ENCODE measurements around the gene CORO2A.
A peak's percentile ranks its signal among the peaks of the same experiment; 100 is the strongest.
"Not testable (repeated sequence)": the region's sequence is repeated elsewhere in the genome, so short reads cannot be mapped to it uniquely, and the experiment has no call there.

CORO2A gene

DNA sequence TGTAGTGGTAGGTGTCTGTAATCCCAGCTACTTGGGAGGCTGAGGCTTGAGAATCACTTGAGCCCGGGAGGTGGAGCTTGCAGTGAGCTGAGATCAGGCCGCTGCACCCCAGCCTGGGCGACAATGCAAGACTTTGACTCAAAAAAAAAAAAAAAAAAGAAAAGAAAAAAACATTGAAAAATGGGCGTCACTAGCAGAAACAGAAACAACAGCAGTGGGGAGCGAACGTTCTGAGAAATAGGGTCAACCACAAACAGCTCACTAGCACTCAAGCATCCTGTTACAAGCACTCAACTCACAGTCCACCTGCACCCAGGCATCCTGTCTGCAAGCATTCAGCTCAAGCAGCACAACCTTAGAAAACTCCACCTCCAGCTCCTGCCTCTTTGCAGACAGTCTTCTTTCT lies 90.6 kb downstream of the CORO2A start:
- DNase-seq = peak; percentile 38

DNA sequence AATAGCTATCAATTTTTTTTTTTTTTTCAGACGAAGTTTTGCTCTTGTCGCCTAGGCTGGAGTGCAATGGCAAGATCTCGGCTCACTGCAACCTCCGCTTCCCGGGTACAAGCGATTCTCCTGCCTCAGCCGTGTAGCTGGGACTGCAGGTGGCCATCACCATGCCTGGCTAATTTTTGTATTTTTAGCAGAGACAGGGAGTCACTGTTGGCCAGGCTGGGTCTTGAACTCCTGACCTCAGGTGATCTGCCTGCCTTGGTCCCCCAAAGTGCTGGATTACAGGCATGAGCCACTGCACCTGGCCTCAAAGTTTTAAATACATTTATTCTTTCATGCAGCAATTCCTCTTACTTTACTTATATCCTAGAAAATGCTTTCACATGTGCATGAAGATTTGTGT lies 91.0 kb downstream of the CORO2A start:
- no peak for DNase-seq

DNA sequence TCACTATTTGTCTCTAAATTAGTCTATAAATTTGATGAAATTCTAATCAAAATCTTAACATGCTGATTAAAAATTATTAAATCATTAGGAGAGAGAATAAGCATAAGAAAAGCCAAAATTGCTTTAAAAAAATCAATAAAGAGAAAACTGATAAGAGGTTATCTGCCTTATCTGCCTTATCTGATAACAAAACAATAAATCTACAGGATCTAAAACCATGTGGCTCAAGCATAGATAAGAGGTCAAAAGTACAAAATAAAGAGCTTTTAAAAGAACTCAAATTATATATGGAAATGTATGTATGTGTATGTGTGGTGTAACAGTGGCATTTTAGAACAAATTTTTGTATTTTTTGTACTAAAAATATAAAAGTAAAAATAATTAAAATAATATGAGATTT lies 92.0 kb downstream of the CORO2A start:
- no peak for DNase-seq

DNA sequence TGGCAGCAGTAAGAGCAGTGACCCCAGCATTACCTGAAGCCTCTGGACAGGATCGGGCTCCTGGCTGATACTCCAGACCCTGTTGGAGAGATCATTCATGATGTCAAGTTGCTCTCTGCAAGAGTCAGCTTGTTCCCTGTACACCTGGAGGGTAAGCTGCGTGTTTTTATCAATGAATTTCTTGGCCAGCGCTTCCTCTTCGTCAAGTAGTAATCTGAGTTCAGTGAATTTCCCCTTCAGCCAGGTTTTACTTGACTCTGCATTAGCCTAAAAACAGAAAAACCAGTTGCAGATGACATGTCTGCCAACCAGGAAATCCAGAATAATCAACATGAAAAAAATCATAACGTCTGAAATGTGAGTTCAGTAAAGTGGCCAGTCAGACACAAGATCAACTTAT lies 92.5 kb downstream of the CORO2A start:
- no peak for DNase-seq

DNA sequence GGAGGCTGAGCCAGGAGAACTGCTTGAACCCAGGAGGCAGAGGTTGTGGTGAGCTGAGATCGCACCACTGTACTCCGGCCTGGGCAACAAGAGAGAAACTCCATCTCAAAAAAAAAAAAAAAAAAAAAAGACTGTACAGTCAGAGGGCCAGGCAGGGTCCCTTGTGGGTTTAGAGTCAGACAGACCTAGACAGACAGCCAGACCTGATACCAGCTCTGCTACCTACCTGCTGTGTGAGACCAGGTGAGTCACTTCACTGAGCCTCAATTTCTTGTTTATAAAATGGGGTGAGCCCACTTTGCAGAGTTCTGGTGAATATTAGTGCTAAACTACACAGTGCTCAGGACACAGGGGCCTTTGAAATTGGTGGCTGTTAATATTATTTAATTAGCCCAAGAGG lies 93.1 kb downstream of the CORO2A start:
- DNase-seq = no peak

DNA sequence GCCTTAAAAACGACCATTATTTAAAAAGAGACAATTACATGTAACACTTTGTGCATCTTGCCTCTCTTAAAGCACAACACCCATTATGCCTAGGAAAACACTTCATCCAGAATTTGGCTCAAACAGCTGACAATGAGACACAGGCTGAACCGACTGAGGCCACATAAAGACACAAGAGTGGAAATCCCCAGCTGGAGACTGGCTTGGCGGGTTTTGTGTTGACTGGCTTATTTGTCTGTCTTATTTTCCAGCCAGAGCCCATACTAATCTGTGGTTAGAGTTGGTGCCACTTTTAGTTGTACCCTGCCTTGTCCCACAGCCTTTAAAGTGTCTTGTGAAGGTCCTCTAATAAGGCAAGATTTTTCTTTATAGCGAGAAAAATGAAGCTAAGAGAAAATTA lies 94.6 kb downstream of the CORO2A start:
- no peak for DNase-seq

DNA sequence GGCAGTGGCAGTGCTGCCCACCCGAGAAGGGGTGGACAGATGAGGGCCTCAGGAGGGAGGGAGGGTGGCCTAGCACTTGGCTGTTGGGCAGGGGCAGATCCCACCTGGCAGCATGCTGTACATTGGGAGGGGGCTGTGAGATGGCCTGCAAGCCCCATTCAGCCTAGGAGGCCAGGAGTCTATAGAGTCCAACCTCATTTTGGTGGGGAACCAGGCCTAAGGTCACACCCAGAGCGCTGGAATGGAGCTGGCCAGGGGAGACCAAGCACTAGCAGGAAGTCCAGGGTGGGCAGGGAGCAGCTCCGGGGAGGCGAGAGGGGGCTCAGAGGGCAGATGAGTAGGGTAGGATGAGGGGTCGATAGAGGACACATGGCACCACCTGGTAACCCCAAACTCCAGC lies 96.3 kb downstream of the CORO2A start:
- no peak for DNase-seq

DNA sequence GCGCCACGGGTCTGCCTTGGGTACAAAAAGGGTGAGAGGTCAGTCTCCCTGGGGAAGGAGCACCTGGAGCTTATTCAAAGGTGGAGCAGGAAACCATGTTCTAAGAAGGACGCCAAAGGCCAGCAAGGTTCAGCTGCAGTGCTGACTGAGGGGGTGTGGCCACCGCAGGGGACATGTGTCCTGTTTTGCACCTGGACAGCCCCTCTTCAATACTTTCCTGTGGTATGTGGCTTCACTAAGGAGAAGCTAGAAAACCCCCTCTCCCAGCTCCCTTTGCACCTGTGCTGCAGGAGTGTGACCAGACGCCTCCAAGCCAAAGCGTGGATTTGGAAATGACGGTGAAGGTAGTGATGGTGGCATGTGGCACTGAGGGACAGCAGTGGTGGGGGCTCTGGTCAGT lies 97.0 kb downstream of the CORO2A start:
- DNase-seq = no peak

DNA sequence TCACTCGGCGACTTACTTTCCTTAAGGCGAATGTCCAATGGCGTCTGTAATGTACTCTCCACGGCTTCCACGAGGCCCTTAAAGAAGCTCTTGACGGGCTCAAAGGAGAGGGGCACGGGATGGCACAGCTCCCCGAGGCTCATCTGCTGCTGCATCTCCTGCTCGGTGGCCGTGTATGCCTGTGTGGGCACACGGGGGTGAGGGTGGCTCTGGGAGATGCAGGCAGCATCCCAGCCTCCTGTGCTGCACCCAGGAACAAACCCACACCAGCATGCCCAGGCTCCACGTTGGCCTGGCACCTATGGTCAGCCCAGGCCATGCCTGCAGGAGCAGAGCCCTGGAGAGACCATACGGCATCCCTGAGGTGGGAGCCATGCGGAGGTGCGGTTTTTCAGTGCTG lies 97.6 kb downstream of the CORO2A start:
- no peak for DNase-seq

DNA sequence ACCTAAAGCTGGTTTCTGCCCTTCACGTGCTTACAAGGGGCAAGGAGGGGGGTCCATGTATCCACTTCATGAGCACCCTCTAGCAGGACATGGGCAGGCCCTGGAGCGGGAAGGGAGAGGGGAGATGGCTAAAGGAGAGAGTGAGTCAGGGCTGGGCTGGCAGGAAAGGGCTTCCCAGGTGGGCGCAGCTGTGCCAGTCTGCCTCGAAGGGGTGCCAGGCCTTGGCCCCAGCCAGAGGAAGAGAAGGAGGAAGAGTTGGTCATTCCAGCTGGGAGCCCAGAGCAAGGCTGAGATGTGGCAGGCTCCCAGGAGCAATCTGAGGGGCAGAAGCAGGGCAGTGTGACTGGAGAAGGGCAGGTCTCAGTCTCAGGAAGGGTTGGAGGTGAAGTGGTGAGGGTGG lies 98.1 kb downstream of the CORO2A start:
- DNase-seq = no peak

DNA sequence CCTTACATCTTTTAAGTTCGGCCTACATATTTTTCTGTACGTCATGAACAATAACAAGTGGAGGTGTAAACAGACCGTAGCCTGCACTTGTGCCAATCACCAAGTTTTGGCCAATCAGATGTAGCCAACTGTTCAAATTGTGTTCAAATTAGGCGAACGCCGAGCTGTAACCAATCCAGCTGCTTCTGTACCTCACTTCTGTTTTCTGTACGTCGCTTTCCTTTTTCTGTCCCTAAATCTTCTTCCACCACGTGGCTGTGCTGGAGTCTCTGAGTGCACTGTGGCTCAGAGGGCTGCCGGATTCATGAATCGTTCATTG lies 99.9 kb downstream of the CORO2A start:
- DNase-seq = no peak

DNA sequence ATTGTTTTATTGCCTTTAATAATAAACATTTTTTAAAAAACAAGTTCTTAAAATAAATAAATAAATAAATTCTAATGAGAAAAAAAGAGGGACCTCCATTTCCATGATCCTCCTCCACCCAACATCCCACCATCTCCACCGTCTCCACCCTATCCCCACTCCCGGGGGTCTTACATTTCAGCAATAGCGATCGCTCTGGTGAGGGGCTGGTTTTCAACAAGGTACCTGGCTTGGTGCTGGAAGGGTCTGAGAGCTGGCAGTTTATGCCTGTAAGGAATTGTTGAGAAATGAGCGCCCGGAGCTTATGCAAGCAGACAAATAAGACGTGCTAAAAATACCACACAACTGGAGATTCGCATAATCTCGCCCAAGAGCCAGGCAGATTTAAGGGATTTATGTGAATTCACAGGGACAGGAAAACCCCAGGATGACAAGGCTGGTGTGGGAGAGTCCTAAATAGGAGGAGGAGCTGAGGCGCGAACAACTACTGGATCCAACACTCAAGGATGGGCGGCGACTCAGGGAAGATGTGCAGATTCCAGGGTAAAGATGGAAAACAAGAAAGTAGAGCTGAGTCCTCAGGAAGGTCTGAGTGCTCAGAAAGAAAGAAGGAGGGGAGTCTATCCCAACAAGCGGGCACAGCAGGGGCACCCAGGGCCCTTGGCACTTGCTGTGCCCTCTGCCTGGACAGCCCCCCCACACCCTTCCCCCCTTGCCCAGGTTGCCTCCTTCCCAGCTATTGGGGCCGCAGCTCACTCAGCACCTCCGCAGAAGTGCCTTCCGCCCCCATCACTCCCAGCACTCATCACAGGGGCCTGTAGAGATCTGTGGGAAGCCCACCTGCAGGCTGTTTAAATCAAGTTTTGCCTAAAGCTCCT lies 100.5 kb downstream of the CORO2A start:
- DNase-seq = no peak

DNA sequence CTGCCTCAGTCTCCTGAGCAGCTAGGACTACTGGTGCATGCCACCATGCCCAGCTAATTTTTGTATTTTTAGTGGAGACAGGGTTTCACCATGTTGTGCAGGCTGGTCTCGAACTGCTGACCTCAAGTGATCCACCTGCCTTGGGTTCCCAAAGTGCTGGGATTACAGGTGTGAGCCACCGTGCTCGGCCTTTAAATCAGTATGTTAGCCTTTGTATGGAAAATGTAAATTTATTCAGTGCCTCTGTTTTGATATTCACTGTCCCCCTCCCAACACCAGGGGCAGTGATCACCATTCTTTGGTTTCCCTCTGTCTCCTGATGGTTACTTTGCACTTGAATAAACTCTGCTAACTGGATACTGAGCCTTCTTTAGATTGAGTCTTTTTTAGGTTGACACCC lies 101.8 kb downstream of the CORO2A start:
- not testable (repeated sequence) for DNase-seq

DNA sequence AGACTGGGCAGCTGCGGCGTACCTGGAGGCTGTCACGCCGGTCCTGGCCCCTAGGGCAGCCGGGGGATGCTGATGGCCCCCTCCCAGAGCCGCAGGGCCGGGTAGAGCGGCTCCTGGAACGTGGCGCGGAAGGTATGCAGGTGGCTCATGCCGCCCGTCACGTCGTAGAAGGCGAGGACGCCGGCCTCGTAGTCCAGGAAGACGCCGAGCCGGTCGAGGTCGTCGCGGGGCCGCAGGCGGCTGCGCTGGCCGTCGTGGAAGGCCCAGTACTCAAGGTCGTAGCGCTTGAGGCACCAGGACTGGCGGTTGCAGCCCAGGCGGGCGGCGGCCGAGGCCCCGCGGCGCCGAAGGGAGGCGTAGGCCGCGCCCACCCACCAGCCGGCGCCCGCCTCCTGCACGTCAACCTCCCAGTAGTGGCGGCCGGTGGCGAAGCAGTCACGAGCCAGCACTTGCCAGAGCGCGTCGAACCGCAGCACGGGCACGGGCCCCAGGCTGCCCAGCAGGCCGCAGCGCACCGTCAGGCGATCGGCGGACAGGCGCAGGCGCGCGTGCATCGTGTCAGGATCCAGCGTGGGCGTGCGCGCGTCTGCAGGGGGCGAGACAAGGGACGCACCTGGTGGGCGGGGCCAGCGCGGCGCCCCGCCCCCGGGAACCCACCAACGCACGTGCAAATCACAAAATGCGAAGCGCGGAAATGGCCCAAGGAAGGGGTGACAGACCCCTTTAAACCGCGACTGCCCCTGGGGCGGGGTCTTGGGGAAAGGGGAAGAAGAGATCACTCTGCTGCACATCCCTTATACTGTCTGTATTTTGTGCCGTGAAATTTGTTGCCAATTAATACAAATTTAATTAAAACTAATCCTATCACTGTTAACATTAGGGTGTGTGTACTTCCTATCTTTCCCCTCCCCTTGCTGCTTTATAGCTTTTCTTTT lies 104.8 kb downstream of the CORO2A start:
- no peak for DNase-seq

DNA sequence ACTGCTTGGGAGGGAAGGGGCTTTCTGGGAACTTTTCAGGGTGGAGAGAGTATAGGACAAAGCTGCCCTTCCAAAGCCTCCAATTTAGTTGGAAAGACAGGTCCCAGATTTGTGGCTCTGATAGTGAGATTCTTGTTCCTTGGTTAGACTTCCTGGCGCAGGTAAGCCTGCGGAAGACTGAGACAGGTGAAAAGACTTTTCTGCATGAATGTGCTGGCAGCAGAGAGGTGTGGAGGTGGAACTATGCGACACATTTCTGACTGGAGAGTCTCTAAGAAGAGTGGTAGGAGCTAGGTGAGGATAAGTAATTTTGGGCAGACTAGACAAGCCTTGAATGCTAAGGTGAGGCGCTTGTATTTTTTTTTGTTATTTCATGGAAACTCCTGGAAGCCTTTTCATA lies 106.0 kb downstream of the CORO2A start:
- no peak for DNase-seq

DNA sequence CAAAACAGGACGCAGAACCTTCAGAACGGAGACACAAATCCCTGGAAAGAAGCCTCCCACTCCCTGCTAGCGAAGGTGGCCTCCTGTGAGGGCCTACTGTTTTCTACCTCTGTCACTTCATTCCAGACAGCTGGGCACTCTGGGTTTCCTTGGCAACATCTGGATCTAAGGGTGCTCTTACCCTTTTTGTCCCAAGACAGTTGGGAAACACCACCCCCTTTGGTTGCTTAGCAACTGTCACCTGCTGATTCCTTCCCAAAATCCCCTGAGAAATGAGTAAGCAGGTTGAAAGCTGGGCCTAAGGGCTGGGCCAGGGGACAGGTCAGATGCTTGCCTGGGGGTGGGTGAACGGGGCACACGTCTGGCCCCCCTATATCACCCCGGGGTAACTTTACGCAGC lies 106.5 kb downstream of the CORO2A start:
- DNase-seq = no peak

DNA sequence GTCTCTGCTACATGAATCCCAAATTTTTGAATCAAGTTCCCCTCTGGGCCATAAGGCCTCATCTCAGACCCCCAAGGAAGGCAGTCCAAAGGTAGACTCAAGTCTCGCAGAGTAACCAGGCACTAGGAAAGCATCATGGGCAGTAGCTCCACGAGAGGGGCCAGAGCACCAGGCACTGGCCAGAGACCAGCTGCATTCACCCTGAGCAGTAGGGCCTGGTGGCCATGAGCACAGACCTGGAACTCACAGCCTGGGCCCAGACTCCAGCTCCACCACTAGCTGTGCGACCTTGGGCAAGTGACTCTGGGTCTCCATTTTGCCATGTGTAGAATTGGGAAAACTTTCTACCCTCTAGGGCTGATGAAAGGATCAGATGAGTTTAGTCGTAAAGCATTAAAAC lies 107.4 kb downstream of the CORO2A start:
- DNase-seq = no peak

DNA sequence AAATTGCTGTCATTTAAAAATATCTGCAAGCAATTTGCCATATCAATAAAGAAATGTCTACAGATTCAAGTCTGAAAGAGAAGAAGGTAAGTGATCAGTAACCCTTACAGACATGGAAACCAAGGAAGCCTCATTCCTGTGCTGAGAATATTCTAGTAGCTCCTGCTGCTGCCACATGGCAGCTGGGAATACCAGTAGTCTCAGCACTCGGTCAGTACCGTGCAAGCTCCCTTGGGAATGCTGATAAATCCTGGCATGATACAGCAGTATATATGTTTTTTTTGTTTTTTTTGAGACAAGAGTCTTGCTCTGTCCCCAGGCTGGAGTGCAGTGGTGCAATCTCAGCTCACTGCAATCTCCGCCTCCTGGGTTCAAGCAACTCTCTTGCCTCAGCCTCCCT lies 108.0 kb downstream of the CORO2A start:
- no peak for DNase-seq

DNA sequence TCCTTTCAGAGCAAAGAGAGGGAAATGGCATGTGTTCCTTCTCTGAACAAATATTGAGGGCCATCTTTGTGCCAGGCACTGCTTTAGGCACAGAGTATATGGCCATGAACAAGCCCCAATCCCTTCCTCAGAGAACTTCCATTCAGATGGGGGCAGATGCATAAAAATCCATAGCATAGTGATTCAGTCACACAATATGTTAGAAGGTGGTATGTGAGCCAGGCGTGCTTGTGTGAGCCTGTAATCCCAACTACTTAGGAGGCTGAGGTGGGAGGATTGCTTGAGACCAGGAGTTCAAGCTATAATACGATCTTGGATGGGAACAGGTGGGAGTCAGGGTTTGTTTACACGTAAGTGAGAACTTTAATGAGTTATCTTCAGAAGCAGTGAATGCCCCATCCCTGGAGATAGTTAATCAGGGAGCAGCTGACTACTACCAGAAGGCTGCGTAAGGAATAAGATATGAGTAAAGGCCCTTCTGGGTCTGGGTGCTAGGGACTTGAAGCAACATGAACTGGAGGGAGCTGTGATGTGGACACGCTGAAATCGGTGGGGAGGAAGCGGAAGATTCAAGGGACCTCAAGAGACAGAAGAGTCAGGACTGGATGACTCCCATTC lies 108.8 kb downstream of the CORO2A start:
- no peak for DNase-seq

DNA sequence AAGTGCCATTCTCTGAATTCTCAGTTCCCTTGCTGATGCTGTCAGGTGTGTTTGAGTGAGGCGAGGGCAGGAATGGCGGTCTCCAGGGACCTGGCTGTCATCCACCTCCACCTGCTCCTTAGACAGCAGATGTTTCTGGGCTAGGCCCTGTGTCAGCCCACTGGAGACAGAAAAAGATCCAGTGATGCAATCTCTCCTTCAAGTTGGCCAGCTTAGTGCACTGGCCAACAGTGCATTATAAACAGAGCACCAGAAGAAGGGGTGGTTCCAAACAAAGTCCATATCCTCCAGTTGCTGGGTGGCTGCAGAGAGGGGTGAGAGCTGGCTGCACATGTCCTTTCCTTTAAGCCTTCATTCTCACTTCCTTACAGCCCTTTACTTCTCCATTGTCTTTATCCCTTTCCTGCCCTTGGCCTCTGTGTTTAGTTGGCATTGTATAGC lies 109.4 kb downstream of the CORO2A start:
- DNase-seq = no peak

DNA sequence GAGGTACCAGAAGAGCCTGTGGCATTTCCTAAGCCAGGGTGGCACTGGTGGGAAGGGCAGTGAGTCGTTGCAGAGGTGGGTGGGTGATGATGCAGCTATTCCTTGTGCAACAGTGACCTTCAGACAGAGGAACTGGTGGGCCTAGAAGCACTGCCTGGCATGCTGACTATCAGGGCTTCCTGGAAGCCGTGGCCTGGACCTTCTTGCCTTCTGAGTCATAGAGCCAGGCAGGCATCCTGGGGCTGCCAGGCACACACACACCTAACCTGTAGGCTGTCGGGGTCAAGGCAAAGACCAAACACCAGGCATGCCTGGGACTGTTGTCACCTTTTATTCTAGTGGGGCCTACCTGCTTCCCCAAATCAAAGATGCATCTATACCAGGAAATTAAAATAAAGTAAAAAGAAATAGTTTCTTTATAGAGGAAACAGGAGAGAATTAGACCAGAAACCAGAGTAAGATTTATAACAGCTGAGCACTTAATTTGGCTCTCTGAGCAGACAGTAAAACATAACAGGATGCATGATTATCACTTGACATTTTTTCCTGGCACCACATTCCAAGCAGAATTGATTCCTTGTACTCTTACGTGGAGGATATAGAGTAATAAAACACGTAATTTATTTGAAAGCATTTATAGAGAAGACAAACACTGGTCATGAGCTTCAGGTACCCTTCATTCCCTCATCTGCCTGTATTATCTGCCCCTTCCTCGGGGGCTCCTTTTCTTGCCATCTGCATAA lies 110.8 kb downstream of the CORO2A start:
- DNase-seq = peak; percentile 91

DNA sequence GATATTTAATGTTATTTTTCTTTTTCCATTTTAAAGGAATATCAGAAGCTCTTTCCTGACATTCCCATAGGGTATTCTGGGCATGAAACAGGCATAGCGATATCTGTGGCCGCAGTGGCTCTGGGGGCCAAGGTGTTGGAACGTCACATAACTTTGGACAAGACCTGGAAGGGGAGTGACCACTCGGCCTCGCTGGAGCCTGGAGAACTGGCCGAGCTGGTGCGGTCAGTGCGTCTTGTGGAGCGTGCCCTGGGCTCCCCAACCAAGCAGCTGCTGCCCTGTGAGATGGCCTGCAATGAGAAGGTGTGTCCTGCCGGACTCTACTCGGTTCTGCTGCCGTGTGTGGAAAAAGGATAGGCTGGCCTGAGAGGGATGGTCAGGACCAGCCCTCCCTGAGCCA lies 111.7 kb downstream of the CORO2A start:
- no peak for DNase-seq

DNA sequence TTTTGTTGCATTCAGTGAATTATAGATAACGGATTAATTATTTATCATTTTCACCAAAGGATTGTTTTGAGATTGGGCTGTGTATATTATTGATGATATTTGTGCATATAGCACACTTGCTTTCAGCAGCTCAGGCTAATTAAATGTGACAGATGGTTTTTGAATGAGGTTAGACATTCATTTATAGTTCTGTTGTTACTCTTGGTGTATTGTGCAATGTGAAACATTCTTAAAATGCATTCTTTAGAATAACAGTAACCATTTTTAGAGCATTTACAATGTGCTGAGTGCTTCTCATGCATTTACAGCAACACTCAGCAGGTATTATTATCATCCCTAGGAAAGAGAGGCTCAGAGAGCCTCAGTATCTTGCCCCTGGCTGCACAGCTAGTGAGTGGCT lies 112.1 kb downstream of the CORO2A start:
- no peak for DNase-seq

Data from inflammatory macrophage treated with lipopolysaccharide for 4 hours (primary cell).